HTERT RPE-1 (cell line): ENCODE data around the gene DHDDS.
"Not testable (repeated sequence)": the region's sequence is repeated elsewhere in the genome, so short reads cannot be mapped to it uniquely, and the experiment has no call there.

ENCODE experiments used
- in situ Hi-C: fragments of 300-500 bp; cut with MboI; formaldehyde crosslinking; loops from 4 replicates; pipeline ENCODE4 v1.14.3; 2020; ENCODE audit warnings: low sequenced_read_pairs

Gene DHDDS

DNA sequence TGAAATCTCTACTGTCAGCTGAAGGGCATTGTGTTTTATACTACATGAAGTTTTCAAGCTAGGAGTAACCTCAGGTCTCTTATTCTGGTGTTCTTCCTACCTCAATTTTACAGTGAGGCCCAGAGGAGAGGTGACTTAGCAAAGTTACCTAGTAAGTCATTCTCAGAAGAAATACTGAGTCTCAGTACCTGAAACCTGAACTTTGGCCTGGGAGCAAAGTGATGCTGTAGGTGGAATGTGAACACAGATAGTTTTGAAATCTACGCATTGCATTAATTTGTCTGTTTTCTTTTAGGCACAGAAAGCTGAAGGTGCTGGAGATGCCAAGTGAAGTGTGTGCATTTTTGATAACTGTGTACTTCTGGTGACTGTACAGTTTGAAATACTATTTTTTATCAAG, 42.7 kb downstream of the DHDDS start:
- in situ Hi-C loops = no loop called here

DNA sequence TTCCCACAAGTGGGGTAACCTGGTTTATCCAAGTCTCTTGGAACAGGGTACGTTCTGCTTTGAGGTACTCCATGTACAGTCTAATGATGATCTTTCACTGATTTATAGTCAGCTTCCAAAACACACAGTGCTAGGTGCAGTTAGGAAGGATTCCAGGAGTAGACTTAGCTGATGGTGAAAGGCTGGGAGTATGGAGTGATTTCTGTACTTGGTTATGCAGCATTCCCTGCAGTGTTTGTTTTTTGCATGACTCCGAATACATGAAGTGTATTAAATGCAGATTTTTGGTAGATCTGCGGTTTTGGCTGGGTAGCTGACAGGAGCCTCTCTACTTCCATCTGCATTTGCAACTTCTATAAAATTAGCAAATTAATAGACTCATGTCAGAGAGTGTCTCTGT, 43.9 kb downstream of the DHDDS start:
- in situ Hi-C loops = no loop called here

DNA sequence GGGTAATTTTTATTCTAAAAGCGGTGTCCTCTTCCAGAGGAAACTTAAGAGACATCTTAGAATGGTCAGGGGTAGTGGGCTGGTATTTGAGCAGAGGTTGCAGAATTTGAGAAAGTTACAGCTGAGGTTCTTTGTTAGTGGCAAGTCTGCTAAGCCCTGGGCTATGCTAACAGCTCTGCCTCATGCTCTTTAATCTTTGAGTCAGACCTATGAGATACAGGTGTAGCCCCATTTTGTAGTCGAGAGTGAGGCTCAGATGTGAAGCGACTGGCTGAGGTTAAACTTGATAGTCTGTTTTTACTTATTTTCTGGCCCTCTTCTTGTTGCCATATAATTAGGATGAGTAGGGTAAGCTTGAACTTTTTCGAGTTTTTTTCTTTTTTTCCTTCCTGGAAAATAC, 44.8 kb downstream of the DHDDS start:
- in situ Hi-C loops = no loop called here

- in situ Hi-C loops = no loop called here
Observed at GRCh38 chr1:26477446-26478152, 45.5 kb downstream of the DHDDS start.

GRCh38 chr1:26478159-26478558, 46.0 kb downstream of the DHDDS start:
- in situ Hi-C loops = no loop called here

DNA sequence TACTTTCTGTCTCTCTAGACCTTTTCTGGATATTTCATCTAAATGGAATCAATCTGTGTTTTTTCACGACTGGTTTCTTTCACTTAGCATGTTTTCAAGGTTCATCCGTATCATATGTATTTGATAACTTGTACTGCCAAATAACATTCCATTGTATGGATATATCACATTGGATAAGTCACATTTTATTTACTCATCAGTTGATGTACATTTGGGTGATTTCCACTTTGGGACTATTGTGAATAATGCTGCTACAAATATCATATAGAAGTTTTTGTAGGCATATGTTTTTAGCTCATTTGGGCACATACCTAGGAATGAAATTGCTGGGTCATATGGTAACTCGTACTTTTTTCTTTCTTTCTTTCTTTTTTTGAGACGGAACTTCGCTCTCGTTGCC, 46.9 kb downstream of the DHDDS start:
- in situ Hi-C loops = no loop called here

GRCh38 chr1:26482921-26483320, 50.8 kb downstream of the DHDDS start:
- in situ Hi-C loops = no loop called here

DNA sequence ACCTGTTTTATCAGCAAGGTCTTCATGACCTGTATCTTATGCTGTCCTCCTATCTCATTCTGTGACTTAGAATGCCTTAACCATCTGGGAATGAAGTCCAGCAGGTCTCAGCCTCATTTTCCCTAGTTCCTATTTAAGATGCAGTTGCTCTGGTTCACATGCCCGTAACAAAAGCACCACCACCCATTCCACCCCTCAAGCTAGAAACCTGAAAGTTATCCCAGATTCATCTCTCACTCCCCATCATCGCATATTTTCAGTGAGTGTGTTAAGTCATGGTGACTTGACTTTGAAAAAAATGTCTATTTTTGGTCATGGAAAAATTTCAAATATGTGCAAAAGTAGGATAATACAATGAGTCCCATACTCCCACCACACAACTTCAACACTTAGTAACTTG, 51.9 kb downstream of the DHDDS start:
- in situ Hi-C loops = no loop called here

DNA sequence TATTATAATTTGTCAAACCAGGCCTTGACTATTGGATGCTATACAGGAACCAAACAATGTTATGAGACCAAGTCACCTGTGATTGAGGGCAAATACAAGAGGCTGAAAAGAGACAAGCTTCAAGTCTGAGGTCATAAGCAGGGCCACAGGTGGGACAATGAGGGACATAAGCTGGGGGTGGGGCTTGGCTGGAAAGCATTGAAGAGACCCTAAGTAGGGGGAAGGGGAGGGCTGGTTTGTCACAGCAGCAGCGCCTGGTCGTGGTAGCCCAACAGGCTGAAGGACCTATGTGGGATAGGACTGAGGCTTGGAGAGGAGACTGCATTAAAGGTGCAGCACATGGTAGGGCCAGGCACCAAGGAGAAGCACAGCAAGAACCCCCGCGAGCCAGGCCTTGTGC, 58.0 kb downstream of the DHDDS start:
- in situ Hi-C loops = no loop called here

DNA sequence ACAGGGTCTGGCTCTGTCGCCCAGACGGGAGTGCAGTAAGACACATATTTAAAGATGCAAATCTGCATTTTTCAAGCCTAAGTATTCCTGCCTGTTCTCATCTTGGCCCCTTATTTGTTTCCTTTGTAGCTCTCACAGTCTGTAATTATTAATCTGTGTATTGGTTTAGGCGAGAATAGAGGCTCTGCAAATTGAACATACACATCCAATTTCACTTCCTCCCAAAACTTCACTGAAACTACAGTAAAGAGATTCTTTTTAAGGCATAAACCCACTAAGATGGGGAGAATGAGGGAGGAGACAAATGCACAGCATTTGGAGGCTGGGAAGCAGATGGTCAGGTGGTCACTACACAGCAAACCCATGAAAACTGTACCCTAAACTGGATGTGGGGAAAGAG, 61.1 kb downstream of the DHDDS start:
- in situ Hi-C loops = no loop called here

GRCh38 chr1:26493938-26494337, 61.8 kb downstream of the DHDDS start:
- in situ Hi-C loops = no loop called here

DNA sequence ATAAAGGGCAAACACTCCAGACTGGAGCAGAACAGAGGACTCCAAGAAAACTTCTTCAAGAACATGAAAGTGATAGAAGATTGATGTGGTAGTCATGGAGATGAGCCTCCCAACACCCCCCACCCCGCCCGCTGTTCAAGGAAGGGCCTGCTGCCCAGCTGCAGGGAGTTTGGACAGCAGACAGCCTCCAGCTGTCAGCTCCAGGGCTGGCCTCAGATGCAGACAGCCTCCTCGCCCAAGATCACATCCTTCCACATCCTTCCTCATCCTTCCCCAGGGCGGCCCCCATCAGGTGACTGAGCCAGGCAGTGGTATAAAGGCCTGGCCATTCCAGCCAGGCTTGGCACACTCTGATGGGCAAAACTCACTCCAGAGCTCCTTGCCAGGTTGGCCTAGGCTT, 64.7 kb downstream of the DHDDS start:
- in situ Hi-C loops = no loop called here

DNA sequence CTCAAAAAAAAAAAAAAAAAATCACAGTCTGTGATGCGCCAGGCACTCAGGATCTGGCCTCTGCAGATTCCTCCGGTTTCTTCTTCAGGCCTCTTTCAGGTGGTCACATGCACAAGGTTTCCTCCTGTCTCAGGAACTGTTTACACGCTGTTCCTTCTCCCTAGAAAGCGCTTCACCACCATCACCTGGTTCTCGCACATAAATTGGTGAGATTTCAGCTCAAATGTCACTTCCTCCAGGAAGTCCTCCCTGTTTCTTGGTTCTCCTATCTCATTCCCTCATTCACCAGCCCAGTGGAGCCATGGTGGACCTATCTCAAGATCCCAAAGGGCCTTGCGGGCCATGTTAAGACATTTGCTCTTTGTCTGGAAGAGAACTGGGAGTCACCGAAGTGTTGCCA, 66.8 kb downstream of the DHDDS start:
- in situ Hi-C loops = no loop called here

GRCh38 chr1:26500488-26501175, 68.5 kb downstream of the DHDDS start:
- in situ Hi-C loops = no loop called here

DNA sequence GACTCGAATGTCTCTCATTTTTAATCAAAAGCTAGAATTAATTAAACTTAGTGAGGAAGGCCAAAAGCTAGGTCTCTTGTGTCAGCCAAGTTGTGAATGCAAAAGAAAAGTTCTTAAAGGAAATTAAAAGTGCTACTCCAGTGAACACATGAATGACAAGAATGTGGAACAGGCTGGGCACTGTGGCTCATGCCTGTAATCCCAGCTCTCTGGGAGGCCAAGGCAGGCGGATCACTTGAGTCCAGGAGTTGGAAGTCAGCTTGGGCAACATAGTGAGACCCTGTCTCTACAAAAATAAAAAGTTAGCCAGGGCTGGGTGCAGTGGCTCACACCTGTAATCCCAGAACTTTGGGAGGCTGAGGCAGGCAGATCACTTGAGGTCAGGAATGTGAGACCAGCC, 78.6 kb downstream of the DHDDS start:
- in situ Hi-C loops = not testable (repeated sequence)

DNA sequence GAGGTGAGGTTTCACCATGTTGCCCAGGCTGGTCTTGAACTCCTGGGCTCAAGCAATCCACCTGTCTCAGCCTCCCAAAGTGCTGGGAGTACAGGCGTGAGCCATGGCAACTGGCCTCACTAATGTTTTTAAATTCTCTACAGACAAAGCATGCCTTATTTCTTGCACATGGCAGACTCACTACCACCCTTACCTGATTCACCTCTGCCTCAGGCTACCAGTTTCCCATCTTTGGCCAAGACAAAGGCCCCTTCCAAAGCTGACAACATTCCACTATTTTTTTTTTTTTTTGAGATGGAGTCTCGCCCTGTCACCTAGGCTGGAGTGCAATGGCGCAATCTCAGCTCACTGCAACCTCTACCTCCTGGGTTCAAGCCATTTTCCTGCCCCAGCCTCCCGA, 83.7 kb downstream of the DHDDS start:
- in situ Hi-C loops = not testable (repeated sequence)

DNA sequence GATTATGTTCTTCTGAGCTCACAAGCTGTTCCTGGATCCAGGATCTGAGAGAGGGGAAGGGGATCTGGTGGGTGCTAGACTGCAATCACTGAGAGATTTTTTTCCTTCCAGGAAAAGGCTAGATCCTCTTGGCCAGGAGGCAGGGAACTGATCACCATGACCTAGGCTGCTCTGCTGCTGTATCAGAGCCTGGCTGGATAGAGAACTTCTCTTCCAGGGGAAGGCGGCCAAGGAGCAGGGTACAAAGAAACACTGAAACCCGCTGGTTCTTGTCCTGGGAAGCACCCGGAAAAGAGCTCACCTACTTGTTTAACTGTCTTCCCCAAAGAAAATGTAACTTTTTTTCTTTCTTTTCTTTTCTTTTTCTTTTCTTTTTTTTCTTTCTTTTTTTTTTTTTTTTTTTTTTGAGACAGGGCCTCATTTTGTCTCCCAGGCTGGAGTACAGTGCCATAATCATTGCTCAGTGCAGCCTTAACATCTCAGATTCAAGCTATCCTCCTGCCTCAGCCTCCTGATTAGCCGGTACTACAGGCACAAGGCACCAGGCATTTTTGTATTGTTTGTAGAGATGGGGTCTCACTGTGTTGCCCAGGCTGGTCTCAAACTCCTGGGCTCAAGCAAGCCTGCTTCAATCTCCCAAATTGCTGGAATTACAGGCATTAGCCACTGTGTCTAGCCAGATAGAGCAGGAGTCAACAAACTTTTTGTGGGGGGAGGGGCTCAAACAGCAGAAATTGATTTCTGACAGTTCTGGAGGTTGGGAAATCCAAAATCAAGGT, 85.1 kb downstream of the DHDDS start:
- in situ Hi-C loops = no loop called here

DNA sequence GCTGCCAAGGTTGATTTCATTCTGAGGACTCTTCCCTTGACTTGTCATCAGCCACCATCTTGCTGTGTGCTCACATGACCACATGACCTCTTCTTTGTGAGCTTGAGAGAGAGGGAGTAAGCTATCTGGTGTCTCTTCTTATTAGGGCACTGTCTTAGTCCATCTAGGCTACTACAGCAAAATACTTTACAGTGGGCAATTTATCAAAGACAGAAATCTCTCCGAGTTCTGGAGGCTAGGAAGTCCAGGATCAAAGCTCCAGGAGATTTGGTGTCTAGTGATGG, 85.6 kb downstream of the DHDDS start:
- in situ Hi-C loops = no loop called here

DNA sequence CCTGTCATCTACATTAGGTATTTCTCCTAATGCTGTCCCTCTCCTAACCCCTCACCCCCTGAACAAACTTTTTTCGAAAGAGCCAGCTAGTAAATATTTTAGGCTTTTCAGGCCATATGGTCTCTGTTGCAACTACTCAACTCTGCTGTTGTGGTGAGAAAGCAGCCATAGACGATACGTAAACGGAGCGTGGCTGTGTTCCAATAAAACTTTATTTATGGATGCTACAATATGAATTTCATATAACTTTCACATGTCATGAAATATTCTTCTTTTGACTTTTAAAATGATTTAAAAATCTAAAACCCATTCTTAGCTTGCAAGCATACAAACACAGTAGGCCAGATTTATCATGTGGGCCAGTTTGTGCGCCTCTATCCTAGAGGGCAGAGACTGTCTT, 86.2 kb downstream of the DHDDS start:
- in situ Hi-C loops = no loop called here

- in situ Hi-C loops = no loop called here
Observed at GRCh38 chr1:26520339-26520738, 88.2 kb downstream of the DHDDS start.
